Stimulated activated CD8-positive, alpha-beta memory T cell treated with anti-CD3 and anti-CD28 coated beads, Interleukin-2, amount 100 ng/mL, for 1 hour (primary cell): ENCODE measurements around the gene MDM1.

ENCODE experiments used
- DNase-seq, 2 donors: peaks; one replicate each; pipeline ENCODE4 v3.0.0-alpha.2; 2020; ENCODE audit warnings: low read depth in 2 of 2

Gene MDM1

DNA sequence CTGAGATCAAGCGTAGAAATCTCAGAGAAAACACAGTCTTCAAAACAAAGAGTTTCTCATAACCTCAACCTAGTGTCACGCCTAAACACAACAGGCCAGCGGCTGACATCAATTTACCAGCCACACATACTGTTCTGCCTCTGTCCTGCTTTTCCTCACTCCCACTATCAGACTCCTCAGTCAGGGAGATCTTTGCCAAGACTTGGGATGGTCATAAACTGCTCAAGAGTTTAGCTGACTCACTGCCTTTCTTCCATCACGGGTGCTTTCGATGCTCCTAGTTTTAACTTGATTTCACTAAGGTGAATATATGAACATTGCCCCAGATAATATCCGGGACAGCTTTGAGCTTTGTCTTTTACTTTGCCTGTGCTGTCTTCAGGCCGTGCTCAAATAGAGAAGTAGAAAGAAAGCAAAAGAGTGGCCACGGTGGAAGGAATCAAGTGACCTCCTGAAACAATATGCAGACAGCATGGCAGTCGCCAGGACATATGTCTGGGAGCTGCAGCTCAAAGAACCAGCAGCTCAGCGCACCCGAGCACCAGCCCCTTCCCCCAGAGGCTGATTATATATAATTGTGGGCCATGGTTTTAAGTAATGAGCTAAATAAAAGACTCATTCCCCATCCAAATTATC lies 12.1 kb downstream of the MDM1 start:
- no peak for DNase-seq

DNA sequence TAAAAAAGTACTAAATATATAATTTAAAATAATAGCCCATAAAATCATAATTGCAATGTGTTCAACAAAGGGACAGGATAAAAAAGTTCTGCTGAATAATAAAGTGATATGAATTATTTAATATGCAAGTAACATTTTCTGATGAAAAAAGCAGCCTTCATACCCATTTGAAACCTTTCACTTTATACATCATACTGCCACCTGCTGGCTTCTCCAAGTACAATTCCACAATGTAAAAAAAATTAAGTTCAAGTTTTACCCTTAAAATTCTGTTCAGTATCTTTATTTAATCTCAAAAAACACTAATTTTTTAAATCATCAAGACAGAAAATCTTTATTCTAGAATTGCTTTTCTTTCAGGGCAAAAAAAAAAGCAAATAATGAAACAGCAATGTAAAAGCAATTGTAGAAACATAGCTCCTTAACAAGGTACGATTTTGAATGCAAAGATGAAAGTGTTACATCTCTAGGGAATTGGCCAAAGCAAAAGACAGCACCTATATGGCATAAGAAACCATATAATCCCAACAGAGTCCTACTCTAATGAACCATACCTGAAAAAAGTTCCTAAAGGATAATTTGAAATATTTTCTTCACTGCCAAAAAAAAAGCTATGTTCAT lies 15.0 kb downstream of the MDM1 start:
- DNase-seq, result peak in 1 of 2 donors; percentile 13

DNA sequence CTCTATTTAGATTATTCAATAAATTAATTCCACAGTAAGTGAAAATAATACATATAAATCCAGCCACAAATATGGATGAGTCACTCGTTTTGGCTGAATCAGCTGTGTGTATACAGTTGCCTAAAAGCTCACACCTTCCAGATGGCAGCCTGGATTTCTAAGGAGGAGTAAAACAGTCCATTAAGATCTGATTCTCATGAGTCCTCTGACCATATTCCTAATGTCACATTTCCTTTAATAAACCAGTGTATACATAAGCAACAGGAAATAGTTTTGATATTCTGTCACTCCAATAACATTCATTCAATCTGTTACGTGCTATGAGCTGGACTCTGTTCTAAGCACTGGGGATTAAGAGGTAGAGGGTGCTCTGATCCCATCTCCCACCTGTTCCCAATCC lies 21.8 kb downstream of the MDM1 start:
- no peak for DNase-seq

GRCh38 chr12:68306564-68306963 lies 25.6 kb downstream of the MDM1 start:
- no peak for DNase-seq

- no peak for DNase-seq
Measured at GRCh38 chr12:68305278-68305677, 26.9 kb downstream of the MDM1 start.

GRCh38 chr12:68304626-68305025 lies 27.5 kb downstream of the MDM1 start:
- DNase-seq, result no peak

GRCh38 chr12:68303850-68304249 lies 28.3 kb downstream of the MDM1 start:
- DNase-seq, result no peak

- no peak for DNase-seq
Measured at GRCh38 chr12:68297929-68298328, 34.2 kb downstream of the MDM1 start.

DNA sequence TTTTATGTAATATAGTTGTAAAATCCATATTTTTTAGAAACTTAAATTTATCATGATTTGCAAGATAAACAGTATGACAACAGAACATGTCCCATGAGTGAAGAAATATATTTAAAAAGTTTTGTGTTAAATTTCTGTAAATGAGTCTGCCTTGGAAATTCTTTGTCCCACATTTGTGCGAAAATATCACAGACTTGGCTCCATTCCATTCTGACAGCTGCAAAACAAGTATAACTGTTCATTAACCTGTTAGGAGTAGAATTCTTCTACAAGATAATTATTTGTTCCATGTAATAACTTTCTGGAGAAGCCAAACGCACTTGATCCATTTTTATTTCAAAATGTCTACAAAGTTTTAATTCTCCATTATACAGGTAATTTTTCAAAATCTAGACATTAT lies 37.9 kb downstream of the MDM1 start:
- no peak for DNase-seq

- DNase-seq, result no peak
Measured at GRCh38 chr12:68293347-68293746, 38.8 kb downstream of the MDM1 start.

- DNase-seq, result no peak
Measured at GRCh38 chr12:68292151-68292943, 39.8 kb downstream of the MDM1 start.

DNA sequence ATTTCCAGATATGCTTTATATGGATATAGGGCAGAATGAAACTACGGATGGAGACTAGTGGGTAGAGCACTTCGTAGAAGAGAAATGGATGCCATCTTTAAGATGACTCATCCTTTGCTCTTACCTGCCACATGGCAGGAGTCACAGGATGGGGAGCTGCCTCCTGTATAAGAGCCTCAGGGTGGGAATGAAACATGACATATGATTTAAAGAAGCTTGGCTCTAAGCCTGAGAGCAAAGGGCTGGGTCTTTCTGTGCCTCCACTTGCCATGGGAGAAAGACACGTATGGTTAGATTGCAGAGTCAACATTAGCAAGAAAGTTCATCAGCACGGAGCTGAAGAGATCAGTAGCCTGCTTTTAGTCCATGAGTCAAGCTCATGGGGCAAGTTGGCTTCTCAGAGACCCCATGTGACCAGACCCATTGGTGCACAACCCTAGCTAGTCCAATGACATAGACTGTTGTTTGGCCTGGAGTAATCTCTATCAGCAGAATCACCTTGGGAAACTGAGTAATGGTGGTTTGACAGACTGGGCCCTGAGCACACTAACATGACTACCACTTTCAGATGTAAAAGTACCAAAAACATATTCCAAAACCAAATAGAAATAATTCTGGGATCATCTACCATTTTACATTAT lies 40.6 kb downstream of the MDM1 start:
- DNase-seq, result no peak

- no peak for DNase-seq
Measured at GRCh38 chr12:68290126-68290525, 42.0 kb downstream of the MDM1 start.

DNA sequence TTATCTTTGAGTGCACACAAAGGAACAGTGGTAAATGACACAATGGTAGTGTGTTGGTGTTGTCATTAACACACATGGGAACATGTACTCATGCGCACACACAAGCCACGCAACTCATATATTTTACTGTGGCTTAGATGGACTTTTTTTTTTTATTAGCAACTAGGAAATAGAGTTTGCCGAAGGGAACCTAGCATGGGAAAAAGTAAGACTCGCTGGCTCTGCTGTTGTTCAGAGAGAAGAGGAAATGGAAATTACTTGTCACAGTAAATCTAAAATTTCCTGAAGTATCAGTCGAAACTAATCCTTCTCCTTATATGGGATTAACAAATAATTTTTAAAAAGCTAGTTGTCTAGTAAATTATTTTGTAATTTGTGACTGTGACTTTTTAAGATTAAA lies 45.1 kb downstream of the MDM1 start:
- DNase-seq, result no peak

DNA sequence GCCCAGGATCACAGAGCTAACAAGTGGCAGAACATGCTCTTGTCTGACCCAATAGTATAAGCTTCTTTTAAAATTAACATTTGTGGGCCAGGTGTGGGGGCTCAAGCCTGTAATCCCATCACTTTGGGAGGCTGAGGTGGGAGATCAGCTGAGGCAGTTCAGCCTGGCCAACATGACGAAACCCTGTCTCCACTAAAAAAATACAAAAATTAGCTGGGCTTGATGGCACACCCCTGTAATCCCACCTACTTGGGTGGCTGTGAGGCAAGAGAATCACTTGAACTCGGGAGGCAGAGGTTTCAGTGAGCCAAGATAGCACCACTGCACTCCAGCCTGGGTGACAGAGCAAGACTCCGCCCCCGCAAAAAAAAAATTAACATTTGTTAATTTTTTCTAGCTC lies 45.8 kb downstream of the MDM1 start:
- DNase-seq, result no peak

DNA sequence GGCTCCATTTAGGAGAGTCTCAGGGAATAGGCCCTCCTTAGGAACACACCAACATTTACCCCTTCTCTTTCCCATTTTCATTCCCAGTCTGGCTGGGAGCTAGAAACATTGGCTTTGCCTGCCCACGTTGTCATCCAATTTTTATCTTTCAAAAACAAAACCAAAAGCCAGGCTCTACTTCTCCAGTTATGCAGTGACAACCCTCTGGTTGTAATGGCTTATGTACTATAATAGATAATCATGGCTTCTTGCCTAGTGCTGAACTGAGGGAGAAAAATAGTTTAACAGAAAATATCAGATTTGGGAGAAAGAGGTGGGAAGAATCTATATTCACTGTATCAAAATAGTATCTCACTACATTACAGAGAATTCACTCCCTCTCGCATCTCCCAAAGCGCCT lies 46.6 kb downstream of the MDM1 start:
- DNase-seq, result no peak

DNA sequence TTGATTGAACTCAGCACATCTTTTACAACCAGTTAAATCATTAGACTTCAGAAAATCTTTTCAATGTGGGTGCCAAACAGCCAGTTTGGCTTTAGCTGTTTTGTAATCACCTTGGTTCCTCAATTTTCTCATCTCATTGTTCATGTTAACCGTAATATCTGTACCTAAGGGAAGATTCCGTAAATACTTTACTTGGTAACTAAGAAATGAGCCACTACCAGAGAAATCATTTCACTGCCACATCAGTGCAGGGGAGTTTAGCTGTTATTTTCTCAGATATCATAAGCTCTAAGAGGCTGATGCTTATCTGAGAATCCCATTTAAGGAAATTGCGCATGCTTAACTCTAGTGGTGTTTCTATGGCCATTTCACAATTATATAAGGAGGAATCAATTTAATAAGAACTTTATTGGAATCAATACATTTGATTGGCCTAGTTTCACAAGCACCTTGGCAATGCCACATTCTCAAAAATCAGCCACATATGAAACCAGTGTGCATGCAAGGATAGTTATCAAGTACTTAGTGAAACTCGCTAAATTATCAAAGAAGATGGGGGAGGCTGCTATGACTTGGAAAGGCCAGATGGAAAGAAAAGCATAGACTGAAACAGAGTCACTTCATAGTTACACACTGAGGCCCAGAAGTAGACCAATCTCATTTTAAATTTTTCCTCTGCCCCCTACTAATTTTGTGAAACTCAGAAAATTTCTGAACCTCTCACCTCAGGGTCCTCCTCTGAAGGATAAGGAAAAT lies 50.7 kb downstream of the MDM1 start:
- no peak for DNase-seq

DNA sequence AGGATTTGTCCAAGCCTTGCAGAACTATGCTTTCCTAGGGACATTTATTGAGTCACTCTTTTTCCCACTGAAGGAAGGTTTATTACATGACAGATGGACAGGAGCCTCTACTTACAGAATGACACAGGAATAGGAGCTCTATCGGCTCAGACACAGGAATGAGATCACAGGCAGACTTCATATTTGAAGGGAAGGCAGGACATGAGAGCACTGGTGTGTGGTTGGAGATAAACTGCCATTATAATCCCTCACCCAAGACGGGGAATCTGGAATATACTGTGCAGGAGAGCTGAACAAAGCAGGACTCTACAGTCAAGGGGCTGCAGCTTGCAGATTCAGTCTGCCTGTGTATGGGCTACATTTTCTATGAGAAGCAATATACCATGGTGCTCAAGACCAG lies 51.9 kb downstream of the MDM1 start:
- no peak for DNase-seq

- DNase-seq, result no peak
Measured at GRCh38 chr12:68279227-68280054, 52.7 kb downstream of the MDM1 start.

- DNase-seq, result no peak
Measured at GRCh38 chr12:68276402-68276930, 55.7 kb downstream of the MDM1 start.

DNA sequence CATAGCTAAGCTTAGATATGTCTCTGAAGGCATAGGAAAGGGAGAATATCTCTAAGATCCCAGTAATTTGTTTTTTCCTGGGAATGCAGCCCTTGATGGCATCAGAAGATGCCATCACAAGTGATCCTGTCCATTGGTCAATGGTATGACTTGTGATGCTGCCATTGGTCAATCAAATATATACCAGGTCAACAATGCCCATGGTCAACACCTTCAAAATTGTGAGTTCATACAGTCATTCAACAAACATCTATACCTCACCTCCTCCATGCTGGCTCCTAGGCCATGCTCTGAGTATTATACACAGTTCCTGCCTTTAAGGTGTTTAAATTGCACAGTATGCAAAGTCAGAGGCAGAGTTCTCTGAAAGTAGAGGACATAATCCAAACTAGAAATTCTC lies 59.4 kb downstream of the MDM1 start:
- DNase-seq, result no peak
